ENCODE data around the gene UAP1L1. TPM values are rescaled to one million over a fixed set of nuclear protein-coding genes. Genes with fewer than 3 reads are reported as not detected.

UAP1L1 gene
- total RNA-seq, 1 experiment from 2014 or later = 6.6 TPM

- Histone ChIP-seq H2AFZ (ENCODE audit: low read length) (no peak overlapping the region), H3K79me2 (ENCODE audit: insufficient read depth, low read length) (peaks cover 2% of the 10 kb centered on the region; the same call in 1 of the 2 replicates), H3K9me3 (ENCODE audit: control insufficient read depth, low read depth, low read length) (no peaks in the 10 kb centered on the region), H3K23me2 (ENCODE audit: insufficient read length, low read depth, low read length, poor library complexity, severe bottlenecking) (peaks cover 11% of the 10 kb centered on the region), H3K27ac (ENCODE audit: insufficient read length, low read depth, low read length) (no peak overlapping the region), H2AK5ac (ENCODE audit: insufficient read length, low read length) (no peak overlapping the region), H4K5ac (ENCODE audit: insufficient read length, low read depth, low read length) (no peak overlapping the region), H3K14ac (ENCODE audit: insufficient read depth, low read length) (no peak overlapping the region), H3K4ac (ENCODE audit: low read depth, low read length) (no peak overlapping the region), H2BK15ac (ENCODE audit: low read depth, low read length) (no peak overlapping the region), H4K8ac (replicated peaks; ENCODE audit: insufficient read length, low read depth, low read length) (no peak overlapping the region), H4K91ac (ENCODE audit: insufficient read length, low read depth, low read length) (no peak overlapping the region), H2BK120ac (ENCODE audit: low read depth, low read length, poor library complexity, severe bottlenecking) (no peak overlapping the region), H3K4me2 (ENCODE audit: insufficient read depth, insufficient read length, low read length) (no peak overlapping the region), H2BK20ac (ENCODE audit: low read depth, low read length, poor library complexity, severe bottlenecking) (no peak overlapping the region), H3K79me1 (ENCODE audit: insufficient read depth, low read depth, low read length, poor library complexity, severe bottlenecking) (no peaks in the 10 kb centered on the region), H4K20me1 (ENCODE audit: control insufficient read depth, insufficient read depth, insufficient read length) (no peaks in the 10 kb centered on the region), H3K9ac (ENCODE audit: extremely low read depth, insufficient read length, low read length) (no peak overlapping the region), H3K4me1 (ENCODE audit: insufficient read depth, low read length) (no peaks in the 10 kb centered on the region), H2BK5ac (ENCODE audit: insufficient read length, low read length) (no peak overlapping the region), H3K56ac (ENCODE audit: insufficient read length, low read depth, low read length) (no peak overlapping the region), H3K23ac (ENCODE audit: insufficient read length, low read depth, low read length) (no peak overlapping the region), H2BK12ac (ENCODE audit: insufficient read length, low read depth, low read length) (no peak overlapping the region), H3K18ac (ENCODE audit: insufficient read length, low read depth, low read length) (no peak overlapping the region), H3K27me3 (ENCODE audit: insufficient read depth, low read length) (peaks cover 4% of the 10 kb centered on the region; the same call in 1 of the 2 replicates), H3T11ph (ENCODE audit: low read length) (no peak overlapping the region)
- TF ChIP-seq, protein P1, sequence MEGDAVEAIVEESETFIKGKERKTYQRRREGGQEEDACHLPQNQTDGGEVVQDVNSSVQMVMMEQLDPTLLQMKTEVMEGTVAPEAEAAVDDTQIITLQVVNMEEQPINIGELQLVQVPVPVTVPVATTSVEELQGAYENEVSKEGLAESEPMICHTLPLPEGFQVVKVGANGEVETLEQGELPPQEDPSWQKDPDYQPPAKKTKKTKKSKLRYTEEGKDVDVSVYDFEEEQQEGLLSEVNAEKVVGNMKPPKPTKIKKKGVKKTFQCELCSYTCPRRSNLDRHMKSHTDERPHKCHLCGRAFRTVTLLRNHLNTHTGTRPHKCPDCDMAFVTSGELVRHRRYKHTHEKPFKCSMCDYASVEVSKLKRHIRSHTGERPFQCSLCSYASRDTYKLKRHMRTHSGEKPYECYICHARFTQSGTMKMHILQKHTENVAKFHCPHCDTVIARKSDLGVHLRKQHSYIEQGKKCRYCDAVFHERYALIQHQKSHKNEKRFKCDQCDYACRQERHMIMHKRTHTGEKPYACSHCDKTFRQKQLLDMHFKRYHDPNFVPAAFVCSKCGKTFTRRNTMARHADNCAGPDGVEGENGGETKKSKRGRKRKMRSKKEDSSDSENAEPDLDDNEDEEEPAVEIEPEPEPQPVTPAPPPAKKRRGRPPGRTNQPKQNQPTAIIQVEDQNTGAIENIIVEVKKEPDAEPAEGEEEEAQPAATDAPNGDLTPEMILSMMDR (conservative IDR thresholded peaks at IDR 0.05) = no peak
- no peak overlapping the region for H3K4me3 Mint-ChIP-seq
- peaks cover 5 to 6% of the 10 kb centered on the region in 2 experiments for H3K4me1 Mint-ChIP-seq
- no peak overlapping the region for H3K27ac Mint-ChIP-seq
- no CpG with 5 or more reads among the region's 12 CpGs for WGBS (ENCODE audit: extremely low coverage, insufficient read length, low lambda C conversion rate)
- no peak for DNase-seq
- peaks cover 0 to 3% (median 0%) of the 10 kb centered on the region in 3 experiments; a peak in 1 of 7 replicates for H3K36me3 Mint-ChIP-seq (ENCODE audit: insufficient read depth in 1 of 3, low read depth in 3 of 3)
- H3K9me3 Mint-ChIP-seq = no peaks in the 10 kb centered on the region
- H3K27me3 Mint-ChIP-seq (ENCODE audit: low read depth) = peaks cover 31% of the 10 kb centered on the region
Measured at GRCh38 chr9:137044037-137044436, 33.3 kb upstream of the UAP1L1 start.

Measured in H9 (cell line).